AG09319 (cell line): ENCODE results near the gene LEO1.

Source experiments
- DNase-seq: peaks from one replicate; pipeline ENCODE4 v3.0.0-alpha.2; 2010; ENCODE audit warnings: low read depth; ENCODE audit errors: extremely low read depth
- TF ChIP-seq, protein P1 (sequence below): IDR thresholded peaks from 2 replicates; pipeline ENCODE4 v1.5.1; 2011; ENCODE audit warnings: low read depth, mild to moderate bottlenecking, inconsistent platforms, low read length, moderate library complexity

The LEO1 gene

GRCh38 chr15:51971375-51972133 is at the start of gene LEO1:
Gene LEO1 (minus strand): TSS chr15:51971778. CDS start chr15:51971745, 33 bp downstream.
- TF ChIP-seq, protein P1, sequence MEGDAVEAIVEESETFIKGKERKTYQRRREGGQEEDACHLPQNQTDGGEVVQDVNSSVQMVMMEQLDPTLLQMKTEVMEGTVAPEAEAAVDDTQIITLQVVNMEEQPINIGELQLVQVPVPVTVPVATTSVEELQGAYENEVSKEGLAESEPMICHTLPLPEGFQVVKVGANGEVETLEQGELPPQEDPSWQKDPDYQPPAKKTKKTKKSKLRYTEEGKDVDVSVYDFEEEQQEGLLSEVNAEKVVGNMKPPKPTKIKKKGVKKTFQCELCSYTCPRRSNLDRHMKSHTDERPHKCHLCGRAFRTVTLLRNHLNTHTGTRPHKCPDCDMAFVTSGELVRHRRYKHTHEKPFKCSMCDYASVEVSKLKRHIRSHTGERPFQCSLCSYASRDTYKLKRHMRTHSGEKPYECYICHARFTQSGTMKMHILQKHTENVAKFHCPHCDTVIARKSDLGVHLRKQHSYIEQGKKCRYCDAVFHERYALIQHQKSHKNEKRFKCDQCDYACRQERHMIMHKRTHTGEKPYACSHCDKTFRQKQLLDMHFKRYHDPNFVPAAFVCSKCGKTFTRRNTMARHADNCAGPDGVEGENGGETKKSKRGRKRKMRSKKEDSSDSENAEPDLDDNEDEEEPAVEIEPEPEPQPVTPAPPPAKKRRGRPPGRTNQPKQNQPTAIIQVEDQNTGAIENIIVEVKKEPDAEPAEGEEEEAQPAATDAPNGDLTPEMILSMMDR, result peak; percentile 55
- DNase-seq, result peak; percentile 96

GRCh38 chr15:52021128-52021671 is 49.6 kb upstream of the LEO1 start:
- TF ChIP-seq, protein P1, result no peak
- DNase-seq, result peak; percentile 88

DNA sequence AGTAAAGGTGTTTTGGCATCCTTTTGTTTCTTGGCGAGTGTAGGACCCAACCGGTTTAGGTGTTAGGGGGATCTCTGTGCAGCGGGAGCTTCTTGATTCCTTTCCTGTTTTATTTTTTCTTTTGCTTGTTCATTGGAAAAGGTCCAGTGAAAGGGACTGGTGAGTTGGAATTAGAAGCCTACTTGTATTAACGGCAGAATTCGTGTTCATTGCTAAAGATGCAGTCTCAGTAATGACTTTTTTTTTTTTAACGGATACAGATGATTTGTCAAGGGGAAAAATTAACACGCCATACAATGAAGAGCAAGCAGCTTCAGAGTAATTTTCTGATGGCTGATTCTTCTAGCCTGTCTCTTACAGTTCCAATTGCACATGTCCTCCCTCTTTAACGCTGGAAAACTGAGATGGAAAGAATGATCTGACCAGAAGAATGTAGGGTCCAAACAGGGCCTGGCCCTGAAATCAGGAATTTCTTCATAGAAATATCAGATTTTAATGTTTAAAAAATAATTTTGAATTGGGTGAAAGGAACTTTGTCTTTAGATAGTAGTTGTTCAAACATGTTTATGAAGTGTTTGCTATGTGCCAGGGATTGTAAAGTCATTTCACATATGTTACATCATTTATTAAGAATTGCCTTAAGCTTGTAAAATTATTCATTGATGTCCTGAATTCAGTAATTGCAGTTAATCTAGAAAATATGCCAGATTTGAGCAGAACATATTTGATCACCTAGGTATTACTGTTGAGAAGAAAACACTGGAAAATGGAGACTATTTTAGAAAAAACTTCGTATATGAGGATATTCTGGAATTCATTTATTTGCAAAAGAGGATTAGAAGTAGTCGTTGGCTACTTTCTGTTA is 48.9 kb upstream of the LEO1 start:
- DNase-seq, result no peak
- TF ChIP-seq, protein P1, result no peak

GRCh38 chr15:52019394-52020220 is 48.0 kb upstream of the LEO1 start:
- peak; percentile 79 for DNase-seq
- TF ChIP-seq, protein P1, result no peak

DNA sequence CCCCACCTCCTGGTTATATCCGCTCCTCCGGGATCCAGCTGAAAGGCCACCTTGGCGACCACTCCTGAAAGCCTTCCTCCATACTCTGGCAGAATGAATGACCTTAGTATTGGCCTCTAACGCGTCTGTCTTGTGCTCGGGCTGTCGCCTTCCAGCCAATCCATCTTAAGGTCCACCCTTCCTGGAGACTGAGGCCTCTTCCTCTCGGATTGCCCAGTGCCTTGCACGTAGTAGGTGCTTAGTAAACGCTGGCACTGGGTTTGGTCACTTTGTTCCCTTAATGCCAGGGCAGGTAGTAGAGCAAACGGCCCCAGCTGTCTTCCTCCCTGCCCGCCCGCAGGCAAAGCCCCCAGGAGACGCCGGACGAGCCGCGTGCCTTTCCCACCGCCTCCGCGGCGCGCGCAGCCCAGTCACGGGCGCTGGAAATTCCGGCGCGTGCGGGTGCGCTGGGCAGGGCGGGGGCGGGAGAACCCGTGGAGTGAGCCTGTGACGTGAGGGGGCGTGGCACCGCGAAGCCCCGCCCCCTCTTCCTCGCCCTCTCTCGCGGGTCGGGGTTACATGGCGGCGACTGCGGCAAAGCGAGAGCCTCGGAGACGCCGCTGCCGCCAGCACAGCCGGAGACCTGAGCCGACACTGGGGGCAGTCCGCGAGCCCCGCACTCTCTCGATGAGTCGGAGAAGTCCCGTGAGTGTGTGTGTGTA is 47.3 kb upstream of the LEO1 start, which contains the start of gene MAPK6:
Gene MAPK6 (plus strand): TSS at position 527 of the 701 bp plus-strand sequence. CDS start 27,242 bp downstream, outside the sequence.
- peak; percentile 90 for DNase-seq
- TF ChIP-seq, protein P1, result no peak

DNA sequence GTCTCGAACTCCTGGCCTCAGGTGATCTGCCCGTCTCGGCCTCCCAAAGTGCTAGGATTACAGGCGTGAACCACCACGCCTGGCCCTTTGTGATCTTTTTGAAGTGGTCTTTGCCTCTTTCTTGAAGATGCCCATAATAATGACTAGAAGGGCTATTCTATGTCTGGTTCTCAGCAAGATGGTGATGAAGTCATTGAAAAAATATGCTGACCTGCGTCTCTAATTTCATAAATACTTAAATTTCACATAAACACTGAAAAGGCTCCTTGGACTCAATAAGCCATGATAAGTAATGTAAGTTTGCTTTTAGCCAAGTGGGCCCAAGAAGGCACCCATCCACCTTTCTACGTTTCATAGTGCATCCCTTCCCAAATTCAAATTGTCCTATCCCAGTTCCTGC is 46.7 kb upstream of the LEO1 start:
- TF ChIP-seq, protein P1, result no peak
- no peak for DNase-seq
